ENCODE results near the gene PDE4B.

DNA sequence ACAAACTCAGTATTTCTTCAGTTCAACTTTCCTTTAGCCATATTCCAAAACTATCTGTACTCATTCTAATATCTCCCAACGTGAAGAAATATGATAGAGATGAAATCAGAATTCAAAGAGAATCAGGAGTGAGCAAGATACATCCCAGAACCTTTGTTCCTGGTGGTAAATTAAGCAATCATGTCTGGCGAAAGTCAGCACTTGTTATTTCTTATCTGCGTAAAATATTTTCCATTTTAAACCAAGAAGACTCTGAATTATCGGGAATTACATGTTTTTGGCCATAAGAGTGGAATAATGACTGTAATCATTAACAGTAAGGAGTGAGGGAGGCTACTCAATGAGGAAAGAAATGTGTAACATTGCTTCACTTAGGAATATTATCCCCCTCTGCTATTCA, 253.7 kb downstream of the PDE4B start:
- TF ChIP-seq TCF7 (IDR thresholded peaks at IDR 0.05; ENCODE audit: borderline replicate concordance): no peak
- TF ChIP-seq NFE2 (IDR thresholded peaks at IDR 0.05; ENCODE audit: low read depth): no peak
- no peak for TF ChIP-seq ELF4 (CRISPR knock-in tag; IDR thresholded peaks at IDR 0.05)
- TF ChIP-seq EP300 (IDR thresholded peaks at IDR 0.05; ENCODE audit: low read length): no peak
- TF ChIP-seq CTCF (IDR thresholded peaks at IDR 0.05 in 2 of 3, conservative IDR thresholded peaks at IDR 0.05 in 1 of 3; ENCODE audit: insufficient read depth in 2 of 3, low read depth in 1 of 3, low read length in 3 of 3): no peak
- TF ChIP-seq ZZZ3 (IDR thresholded peaks at IDR 0.05): no peak
- TF ChIP-seq ZNF589 (CRISPR knock-in tag; IDR thresholded peaks at IDR 0.05; ENCODE audit: low read depth): no peak
- TF ChIP-seq ZBTB49 (CRISPR knock-in tag; IDR thresholded peaks at IDR 0.05; ENCODE audit: borderline replicate concordance): no peak
- TF ChIP-seq RB1 (IDR thresholded peaks at IDR 0.05; ENCODE audit: low read depth): no peak
- no peak for TF ChIP-seq FOS (IDR thresholded peaks at IDR 0.05; ENCODE audit: extremely low read depth, insufficient read length)
- TF ChIP-seq MLLT1 (IDR thresholded peaks at IDR 0.05): no peak
- TF ChIP-seq MAZ (CRISPR knock-in tag; conservative IDR thresholded peaks at IDR 0.05 in 1 of 2, IDR thresholded peaks at IDR 0.05 in 1 of 2): no peak
- no peak for TF ChIP-seq MAX (CRISPR knock-in tag; IDR thresholded peaks at IDR 0.05)
- TF ChIP-seq, protein P1, sequence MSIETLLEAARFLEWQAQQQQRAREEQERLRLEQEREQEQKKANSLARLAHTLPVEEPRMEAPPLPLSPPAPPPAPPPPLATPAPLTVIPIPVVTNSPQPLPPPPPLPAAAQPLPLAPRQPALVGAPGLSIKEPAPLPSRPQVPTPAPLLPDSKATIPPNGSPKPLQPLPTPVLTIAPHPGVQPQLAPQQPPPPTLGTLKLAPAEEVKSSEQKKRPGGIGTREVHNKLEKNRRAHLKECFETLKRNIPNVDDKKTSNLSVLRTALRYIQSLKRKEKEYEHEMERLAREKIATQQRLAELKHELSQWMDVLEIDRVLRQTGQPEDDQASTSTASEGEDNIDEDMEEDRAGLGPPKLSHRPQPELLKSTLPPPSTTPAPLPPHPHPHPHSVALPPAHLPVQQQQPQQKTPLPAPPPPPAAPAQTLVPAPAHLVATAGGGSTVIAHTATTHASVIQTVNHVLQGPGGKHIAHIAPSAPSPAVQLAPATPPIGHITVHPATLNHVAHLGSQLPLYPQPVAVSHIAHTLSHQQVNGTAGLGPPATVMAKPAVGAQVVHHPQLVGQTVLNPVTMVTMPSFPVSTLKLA (conservative IDR thresholded peaks at IDR 0.05): no peak
